ENCODE data around the gene ADAMTS17. TPM values are rescaled to one million over a fixed set of nuclear protein-coding genes. Genes with fewer than 3 reads are reported as not detected.

Gene ADAMTS17
- total RNA-seq, 1 experiment from 2014 or later, result 1.5 TPM

- Mint-ChIP-seq H3K36me3 (ENCODE audit: insufficient read depth, unreplicated experiment) (no peaks in the 10 kb centered on the region), H3K4me3 (ENCODE audit: unreplicated experiment) (no peak overlapping the region), H3K9me3 (ENCODE audit: unreplicated experiment) (no peaks in the 10 kb centered on the region), H3K27ac (ENCODE audit: unreplicated experiment) (peak overlapping the region; percentile 29), H3K27me3 (ENCODE audit: insufficient read depth, unreplicated experiment) (no peaks in the 10 kb centered on the region), H3K4me1 (ENCODE audit: low read depth, unreplicated experiment) (no peaks in the 10 kb centered on the region)
- BruUV-seq (replicated peaks), result no TSS peak
- intact Hi-C loops (cut with micrococcal nuclease; ENCODE audit: unreplicated experiment), result no loop called here
- Histone ChIP-seq H3K36me3 (ENCODE audit: control insufficient read depth, insufficient read depth, low read length) (no peaks in the 10 kb centered on the region), H3K27me3 (replicated peaks; ENCODE audit: control insufficient read depth, insufficient read depth, low read length) (no peaks in the 10 kb centered on the region), H3K4me1 (no peaks in the 10 kb centered on the region), H3K9me3 (no peaks in the 10 kb centered on the region), H3K4me3 (ENCODE audit: low read depth, low read length) (no peak overlapping the region)
- no peak for DNase-seq
- ChIA-PET POLR2A (no interaction called here), CTCF (interaction anchor here (0.6 kb wide), 1 partner anchor 151 kb away, joined by 3 read pairs; no protein-coding TSS in a partner anchor)
- TF ChIP-seq, protein P1, sequence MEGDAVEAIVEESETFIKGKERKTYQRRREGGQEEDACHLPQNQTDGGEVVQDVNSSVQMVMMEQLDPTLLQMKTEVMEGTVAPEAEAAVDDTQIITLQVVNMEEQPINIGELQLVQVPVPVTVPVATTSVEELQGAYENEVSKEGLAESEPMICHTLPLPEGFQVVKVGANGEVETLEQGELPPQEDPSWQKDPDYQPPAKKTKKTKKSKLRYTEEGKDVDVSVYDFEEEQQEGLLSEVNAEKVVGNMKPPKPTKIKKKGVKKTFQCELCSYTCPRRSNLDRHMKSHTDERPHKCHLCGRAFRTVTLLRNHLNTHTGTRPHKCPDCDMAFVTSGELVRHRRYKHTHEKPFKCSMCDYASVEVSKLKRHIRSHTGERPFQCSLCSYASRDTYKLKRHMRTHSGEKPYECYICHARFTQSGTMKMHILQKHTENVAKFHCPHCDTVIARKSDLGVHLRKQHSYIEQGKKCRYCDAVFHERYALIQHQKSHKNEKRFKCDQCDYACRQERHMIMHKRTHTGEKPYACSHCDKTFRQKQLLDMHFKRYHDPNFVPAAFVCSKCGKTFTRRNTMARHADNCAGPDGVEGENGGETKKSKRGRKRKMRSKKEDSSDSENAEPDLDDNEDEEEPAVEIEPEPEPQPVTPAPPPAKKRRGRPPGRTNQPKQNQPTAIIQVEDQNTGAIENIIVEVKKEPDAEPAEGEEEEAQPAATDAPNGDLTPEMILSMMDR (IDR thresholded peaks at IDR 0.05; ENCODE audit: insufficient read depth in 1 of 2, low read depth in 1 of 2, low read length in 1 of 2, severe bottlenecking in 1 of 2, unreplicated experiment in 1 of 2), result no peak
Observed at GRCh38 chr15:99956022-99956775, 385.6 kb downstream of the ADAMTS17 start.

- Histone ChIP-seq H3K36me3 (ENCODE audit: control insufficient read depth, insufficient read depth, low read length) (no peaks in the 10 kb centered on the region), H3K9me3 (no peaks in the 10 kb centered on the region), H3K27me3 (replicated peaks; ENCODE audit: control insufficient read depth, insufficient read depth, low read length) (no peaks in the 10 kb centered on the region), H3K4me3 (ENCODE audit: low read depth, low read length) (no peak overlapping the region), H3K4me1 (no peaks in the 10 kb centered on the region)
- Mint-ChIP-seq H3K27ac (ENCODE audit: unreplicated experiment) (peak overlapping the region; percentile 29), H3K36me3 (ENCODE audit: insufficient read depth, unreplicated experiment) (no peaks in the 10 kb centered on the region), H3K4me3 (ENCODE audit: unreplicated experiment) (no peak overlapping the region), H3K27me3 (ENCODE audit: insufficient read depth, unreplicated experiment) (no peaks in the 10 kb centered on the region), H3K4me1 (ENCODE audit: low read depth, unreplicated experiment) (no peaks in the 10 kb centered on the region), H3K9me3 (ENCODE audit: unreplicated experiment) (peaks cover 2% of the 10 kb centered on the region)
- TF ChIP-seq, protein P1 (IDR thresholded peaks at IDR 0.05; ENCODE audit: insufficient read depth in 1 of 2, low read depth in 1 of 2, low read length in 1 of 2, severe bottlenecking in 1 of 2, unreplicated experiment in 1 of 2), result no peak
- intact Hi-C loops (cut with micrococcal nuclease; ENCODE audit: unreplicated experiment), result no loop called here
- no peak for DNase-seq
- ChIA-PET CTCF (no interaction called here), POLR2A (no interaction called here)
- BruUV-seq (replicated peaks), result no TSS peak
Observed at GRCh38 chr15:99955532-99955931, 386.2 kb downstream of the ADAMTS17 start.

- BruUV-seq (replicated peaks), result no TSS peak
- ChIA-PET CTCF (no interaction called here), POLR2A (no interaction called here)
- no peaks in the 10 kb centered on the region for H3K36me3 Mint-ChIP-seq (ENCODE audit: insufficient read depth, unreplicated experiment)
- H3K4me1 Mint-ChIP-seq (ENCODE audit: low read depth, unreplicated experiment), result no peaks in the 10 kb centered on the region
- no peaks in the 10 kb centered on the region for H3K9me3 ChIP-seq
- H3K4me3 ChIP-seq (ENCODE audit: low read depth, low read length), result no peak overlapping the region
- H3K27ac Mint-ChIP-seq (ENCODE audit: unreplicated experiment), result no peak overlapping the region
- no peaks in the 10 kb centered on the region for H3K27me3 ChIP-seq (replicated peaks; ENCODE audit: control insufficient read depth, insufficient read depth, low read length)
- intact Hi-C loops (cut with micrococcal nuclease; ENCODE audit: unreplicated experiment), result no loop called here
- no peak overlapping the region for H3K4me3 Mint-ChIP-seq (ENCODE audit: unreplicated experiment)
- no peaks in the 10 kb centered on the region for H3K36me3 ChIP-seq (ENCODE audit: control insufficient read depth, insufficient read depth, low read length)
- no peaks in the 10 kb centered on the region for H3K4me1 ChIP-seq
- H3K27me3 Mint-ChIP-seq (ENCODE audit: insufficient read depth, unreplicated experiment), result no peaks in the 10 kb centered on the region
- TF ChIP-seq, protein P1 (IDR thresholded peaks at IDR 0.05; ENCODE audit: insufficient read depth in 1 of 2, low read depth in 1 of 2, low read length in 1 of 2, severe bottlenecking in 1 of 2, unreplicated experiment in 1 of 2), result no peak
- peaks cover 5% of the 10 kb centered on the region for H3K9me3 Mint-ChIP-seq (ENCODE audit: unreplicated experiment)
- DNase-seq, result no peak
Observed at GRCh38 chr15:99955181-99955525, 386.6 kb downstream of the ADAMTS17 start.
